K562 (cell line): ENCODE data around the gene DCAF17.

Experiments used
- ERF ChIP-seq: fragments of 450-650 bp; formaldehyde crosslinking; IDR thresholded peaks from 2 replicates; pipeline ENCODE4 v1.4.0; 2020; ENCODE audit warnings: mild to moderate bottlenecking, mixed read lengths
- MYC ChIP-seq, 2 experiments: fragments of 250-450 bp in 1 of 2; sonication (Bioruptor Pico) in 1 of 2; IDR thresholded peaks; 2 replicates each; pipeline versions ENCODE4 v1.5.1 to v1.6.1; 2012 to 2021; ENCODE audit warnings: low read depth in 2 of 2, borderline replicate concordance in 1 of 2, improper control_type of control experiment in 1 of 2, low read length in 1 of 2, mild to moderate bottlenecking in 1 of 2, moderate library complexity in 1 of 2
- POLR2A ChIP-seq: fragments of 450-650 bp; conservative IDR thresholded peaks from 2 replicates; pipeline ENCODE4 v1.6.1; 2016
- SRF ChIP-seq, 2 experiments: fragments of 250-450, 450-650 bp in 1 of 2; sonication (Bioruptor Pico) in 1 of 2; sonication (generic) in 1 of 2; formaldehyde crosslinking; IDR thresholded peaks; 2 replicates each; pipeline versions ENCODE4 v1.5.0 to v1.5.1; 2020 to 2022; ENCODE audit warnings: mild to moderate bottlenecking in 1 of 2, missing genetic modification reagents in 1 of 2
- YY1 ChIP-seq, 3 experiments: IDR thresholded peaks; 2 replicates each; pipeline ENCODE4 v1.6.1; 2011; ENCODE audit warnings: low read length in 2 of 3, mild to moderate bottlenecking in 2 of 3, moderate library complexity in 2 of 3, borderline replicate concordance in 1 of 3, control low read depth in 1 of 3, low read depth in 1 of 3; ENCODE audit not compliant: insufficient read depth in 3 of 3, insufficient replicate concordance in 2 of 3, control insufficient read depth in 1 of 3, insufficient read length in 1 of 3; ENCODE audit errors: extremely low read depth in 1 of 3
- ZNF830 ChIP-seq: fragments of 250-450 bp; sonication (Bioruptor Pico); IDR thresholded peaks from 2 replicates; pipeline ENCODE4 v1.5.0; 2021; ENCODE audit warnings: mild to moderate bottlenecking
- TF ChIP-seq, protein P1 (sequence below): sonication (generic); formaldehyde crosslinking; IDR thresholded peaks from 2 replicates; pipeline ENCODE4 v1.9.0; 2022; ENCODE audit warnings: mild to moderate bottlenecking, missing genetic modification reagents
- TF ChIP-seq, protein P2 (sequence below), 3 experiments: IDR thresholded peaks in 2 of 3; conservative IDR thresholded peaks in 1 of 3; 2 replicates each; pipeline ENCODE4 v1.5.1; 2011 to 2012; ENCODE audit warnings: low read length in 3 of 3, mild to moderate bottlenecking in 3 of 3, control low read depth in 2 of 3, improper control_type of control experiment in 1 of 3, inconsistent platforms in 1 of 3, low read depth in 1 of 3, mixed read lengths in 1 of 3, moderate library complexity in 1 of 3; ENCODE audit not compliant: insufficient read depth in 2 of 3

DNA sequence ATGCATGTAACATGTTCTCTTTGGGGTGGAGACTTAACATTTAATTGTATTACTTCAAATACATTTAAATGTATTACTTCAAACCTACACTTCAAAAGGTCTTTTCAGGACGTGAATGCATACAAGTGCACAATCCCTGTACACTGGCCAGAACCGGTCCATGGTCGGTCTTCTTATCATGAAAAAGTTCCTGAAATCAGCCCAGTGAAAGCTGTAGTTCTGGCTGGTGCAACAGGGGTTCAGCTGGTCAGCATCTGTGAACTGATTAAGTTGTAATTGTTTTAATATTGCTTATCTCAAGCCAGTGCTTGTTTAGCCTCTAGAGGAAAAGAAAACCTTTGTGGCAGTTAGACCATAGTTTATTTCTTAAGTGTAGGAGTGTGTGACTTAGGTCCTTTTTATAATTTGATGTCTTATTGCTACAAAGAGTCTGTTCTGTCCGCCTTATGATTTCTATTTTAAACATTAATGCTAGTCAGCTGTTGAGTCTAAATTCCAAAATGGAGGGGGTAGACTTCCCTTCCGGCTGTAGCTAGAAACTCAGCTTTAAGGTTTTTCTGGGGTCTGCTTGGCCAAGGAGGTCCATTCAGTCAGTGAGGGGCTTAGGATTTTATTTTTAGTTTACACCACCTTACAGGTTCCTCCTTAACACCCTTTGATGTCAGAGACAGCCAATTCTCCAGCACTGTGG, 87.5 kb downstream of the DCAF17 start:
- TF ChIP-seq, protein P1, sequence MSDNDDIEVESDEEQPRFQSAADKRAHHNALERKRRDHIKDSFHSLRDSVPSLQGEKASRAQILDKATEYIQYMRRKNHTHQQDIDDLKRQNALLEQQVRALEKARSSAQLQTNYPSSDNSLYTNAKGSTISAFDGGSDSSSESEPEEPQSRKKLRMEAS (CRISPR knock-in tag) = no peak
- TF ChIP-seq SRF (CRISPR knock-in tag; IDR thresholded peaks at IDR 0.05) (no peak), ZNF830 (CRISPR knock-in tag) (no peak), MYC (IDR thresholded peaks at IDR 0.05; ENCODE audit: low read depth, low read length) (no peak), MYC (CRISPR knock-in tag; IDR thresholded peaks at IDR 0.05; ENCODE audit: borderline replicate concordance, low read depth) (no peak), ERF (CRISPR knock-in tag) (peak; percentile 35; the same call in 1 of the 2 replicates), YY1 (IDR thresholded peaks at IDR 0.05; ENCODE audit: borderline replicate concordance in 1 of 3, control insufficient read depth in 1 of 3, extremely low read depth in 1 of 3, insufficient read depth in 3 of 3, insufficient read length in 1 of 3, insufficient replicate concordance in 2 of 3, low read depth in 1 of 3, low read length in 2 of 3) (peak in 1 of 3 experiments; percentile 72), POLR2A (no peak)
- TF ChIP-seq, protein P2, sequence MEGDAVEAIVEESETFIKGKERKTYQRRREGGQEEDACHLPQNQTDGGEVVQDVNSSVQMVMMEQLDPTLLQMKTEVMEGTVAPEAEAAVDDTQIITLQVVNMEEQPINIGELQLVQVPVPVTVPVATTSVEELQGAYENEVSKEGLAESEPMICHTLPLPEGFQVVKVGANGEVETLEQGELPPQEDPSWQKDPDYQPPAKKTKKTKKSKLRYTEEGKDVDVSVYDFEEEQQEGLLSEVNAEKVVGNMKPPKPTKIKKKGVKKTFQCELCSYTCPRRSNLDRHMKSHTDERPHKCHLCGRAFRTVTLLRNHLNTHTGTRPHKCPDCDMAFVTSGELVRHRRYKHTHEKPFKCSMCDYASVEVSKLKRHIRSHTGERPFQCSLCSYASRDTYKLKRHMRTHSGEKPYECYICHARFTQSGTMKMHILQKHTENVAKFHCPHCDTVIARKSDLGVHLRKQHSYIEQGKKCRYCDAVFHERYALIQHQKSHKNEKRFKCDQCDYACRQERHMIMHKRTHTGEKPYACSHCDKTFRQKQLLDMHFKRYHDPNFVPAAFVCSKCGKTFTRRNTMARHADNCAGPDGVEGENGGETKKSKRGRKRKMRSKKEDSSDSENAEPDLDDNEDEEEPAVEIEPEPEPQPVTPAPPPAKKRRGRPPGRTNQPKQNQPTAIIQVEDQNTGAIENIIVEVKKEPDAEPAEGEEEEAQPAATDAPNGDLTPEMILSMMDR (IDR thresholded peaks at IDR 0.05 in 2 of 3, conservative IDR thresholded peaks at IDR 0.05 in 1 of 3; ENCODE audit: insufficient read depth in 2 of 3, low read depth in 1 of 3, low read length in 3 of 3) = no peak
